GM19239 (cell line): ENCODE results near the gene P2RX5.
"Not testable (repeated sequence)": the region's sequence is repeated elsewhere in the genome, so short reads cannot be mapped to it uniquely, and the experiment has no call there.

Experiments used
- DNase-seq: peaks from one replicate; pipeline ENCODE4 v3.0.0; 2011; ENCODE audit warnings: low spot score; ENCODE audit not compliant: insufficient read length
- FAIRE-seq: peaks from 2 replicates; lab custom pipeline; 2011; peaks lifted over from hg19 to GRCh38; lab: Jason Lieb, UNC

Gene P2RX5

DNA sequence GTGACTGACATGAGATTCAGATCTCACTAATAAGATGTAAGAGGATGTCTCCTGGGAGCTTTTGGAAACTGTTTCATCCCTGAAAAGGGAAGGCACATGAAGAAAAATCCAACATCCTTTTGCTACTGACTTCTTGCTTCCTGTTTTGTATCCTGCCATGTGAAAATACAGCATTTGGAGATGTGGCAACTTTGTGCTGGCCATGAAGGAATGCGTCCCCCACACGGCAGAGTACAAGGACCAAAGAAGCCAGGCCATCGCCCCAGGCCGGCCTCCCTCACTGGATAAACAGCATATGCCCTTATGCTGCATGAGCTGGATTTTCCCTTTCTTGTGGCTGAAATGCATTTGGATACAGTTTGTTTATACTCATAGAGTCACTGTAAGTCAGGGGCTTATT, 22.2 kb upstream of the P2RX5 start:
- no peak for DNase-seq
- FAIRE-seq = no peak

DNA sequence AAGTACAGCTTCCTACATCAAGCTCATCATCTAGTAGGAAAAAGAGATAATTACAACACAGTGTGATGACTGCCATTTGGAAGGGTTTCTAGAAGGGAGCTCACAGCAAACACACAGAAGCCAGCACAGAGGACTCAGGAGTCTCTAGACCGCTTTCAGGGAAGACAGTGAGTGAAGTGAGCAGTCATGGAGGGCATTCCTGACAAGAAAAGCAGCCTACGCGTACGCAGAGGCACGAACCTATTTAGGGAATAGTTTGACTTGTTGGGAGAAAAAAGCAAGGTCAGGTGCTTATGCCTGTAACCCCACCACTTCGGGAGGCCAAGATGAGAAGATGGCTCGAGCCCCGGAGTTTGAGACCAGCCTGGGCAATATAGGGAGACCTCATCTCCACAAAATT, 19.3 kb upstream of the P2RX5 start:
- DNase-seq = no peak

DNA sequence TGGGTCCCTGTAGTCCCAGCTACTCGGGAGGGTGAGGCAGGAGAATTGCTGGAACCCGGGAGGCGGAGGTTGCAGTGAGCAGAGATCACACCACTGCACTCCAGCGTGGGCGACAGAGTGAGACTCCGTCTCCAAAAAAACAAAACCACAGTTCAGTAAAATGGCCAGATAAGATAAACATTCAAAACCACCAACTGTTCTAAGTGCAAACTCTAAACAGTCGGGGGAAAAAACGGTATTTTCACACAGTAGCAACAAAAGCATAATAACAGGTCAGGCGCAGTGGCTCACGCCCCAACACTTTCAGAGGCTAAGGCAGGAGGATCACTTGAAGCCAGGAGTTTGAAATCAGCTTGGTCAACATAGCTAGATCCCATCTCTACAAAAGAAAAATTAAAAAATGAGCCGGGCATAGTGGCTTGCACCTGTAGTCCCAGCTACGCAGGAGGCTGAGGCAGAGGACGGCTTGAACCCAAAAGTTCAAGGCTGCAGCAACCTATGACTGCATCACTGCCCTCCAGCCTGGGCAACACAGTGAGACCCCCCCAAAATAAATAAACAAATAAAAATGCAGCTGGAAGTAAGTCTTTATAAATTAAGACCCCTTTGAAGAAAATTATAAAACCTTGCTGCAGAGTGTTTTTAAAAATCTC, 17.0 kb upstream of the P2RX5 start:
- peak; percentile 81 for FAIRE-seq
- DNase-seq = no peak

More for the DNA sequence above, 19.3 kb upstream of the P2RX5 start:
- no peak for FAIRE-seq

DNA sequence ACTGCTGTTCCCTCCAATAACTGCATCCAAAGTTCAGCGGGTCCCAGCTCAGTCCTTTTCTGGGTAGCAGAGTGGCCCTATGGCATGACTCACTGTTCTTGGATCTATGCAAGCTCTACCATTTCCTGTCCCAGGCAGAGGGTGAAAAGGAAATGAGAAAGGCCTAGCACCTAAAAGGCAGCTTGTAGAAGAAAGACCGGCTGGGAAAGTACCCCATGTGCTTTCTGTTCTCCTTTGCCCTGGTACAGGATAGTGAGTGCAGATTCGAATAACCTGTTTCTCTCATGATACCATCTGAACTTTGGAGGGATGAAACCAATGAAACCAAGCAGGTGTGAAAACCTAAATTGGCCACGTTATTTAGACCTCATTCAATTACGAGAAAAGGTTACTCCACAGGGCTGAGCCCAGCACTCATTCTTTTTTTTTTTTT, 15.0 kb upstream of the P2RX5 start:
- DNase-seq = peak; percentile 70
- FAIRE-seq = peak; percentile 99

DNA sequence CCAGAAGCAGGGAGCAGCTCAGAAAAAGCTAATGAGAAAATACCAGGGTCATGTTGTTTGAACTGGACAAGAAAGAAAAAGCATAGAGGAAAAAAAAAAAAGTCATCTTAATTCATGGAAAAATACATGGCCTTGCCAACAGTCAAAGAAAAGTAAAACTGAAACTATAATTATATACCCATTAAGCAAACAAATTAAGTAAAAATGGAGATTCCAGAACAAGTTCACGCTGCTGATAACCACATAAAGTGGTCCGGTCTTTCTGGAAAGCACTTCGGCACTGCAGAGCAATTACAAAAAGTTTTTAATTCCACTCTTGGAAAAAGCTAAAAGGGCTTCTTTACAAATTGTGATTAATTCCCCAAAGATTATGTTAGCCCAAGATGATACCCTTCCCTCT, 12.4 kb upstream of the P2RX5 start:
- FAIRE-seq (peak; percentile 23), DNase-seq (no peak)

DNA sequence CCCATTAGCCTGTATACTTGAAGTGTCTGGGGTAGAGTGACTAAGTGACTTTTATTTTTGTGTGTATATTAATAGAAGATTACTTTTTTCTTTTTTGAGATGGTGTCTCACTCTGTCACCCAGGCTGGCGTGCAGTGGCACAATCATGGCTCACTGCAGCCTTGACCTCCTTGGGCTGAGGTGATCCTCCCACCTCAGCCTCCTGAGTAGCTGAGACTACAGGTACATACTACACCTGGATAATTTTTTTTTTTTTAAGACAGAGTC, 9.7 kb upstream of the P2RX5 start:
- DNase-seq, FAIRE-seq: not testable (repeated sequence)

DNA sequence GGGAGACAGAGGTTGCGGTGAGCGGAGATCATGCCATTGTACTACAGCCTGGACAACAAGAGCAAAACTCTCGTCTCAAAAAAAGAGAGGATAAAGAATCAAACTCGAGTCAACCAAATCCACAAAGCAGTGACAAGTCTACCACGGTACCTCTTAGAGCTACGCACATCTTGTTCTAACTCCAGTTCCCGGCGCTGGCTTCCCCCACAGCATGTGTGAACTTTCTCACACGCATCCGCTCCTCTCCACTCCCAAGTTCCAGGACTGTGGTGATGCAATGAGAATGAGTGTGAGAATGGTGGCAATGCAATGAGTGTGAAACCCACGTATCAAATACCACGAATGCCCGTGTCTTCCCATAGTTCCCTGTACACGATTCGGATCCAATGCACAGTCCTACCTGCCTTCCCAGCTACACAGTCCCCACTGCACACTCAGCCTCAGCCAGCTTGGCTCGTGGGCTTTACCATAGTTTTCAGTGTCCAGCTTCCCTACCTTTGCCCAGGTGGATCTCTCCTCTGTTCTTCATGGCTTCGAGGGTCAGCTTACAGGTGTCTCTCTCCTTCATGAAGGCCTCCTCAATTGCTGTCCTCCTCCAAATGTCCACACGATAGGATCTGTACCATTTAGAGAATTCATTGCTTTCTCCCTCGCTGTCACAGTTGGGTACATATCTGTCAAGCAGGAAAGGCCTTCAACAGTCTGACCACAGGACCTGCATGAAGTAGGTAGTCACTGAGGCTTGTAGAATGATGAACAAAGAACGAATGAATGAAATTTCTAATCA, 9.2 kb upstream of the P2RX5 start:
- FAIRE-seq = no peak
- no peak for DNase-seq

DNA sequence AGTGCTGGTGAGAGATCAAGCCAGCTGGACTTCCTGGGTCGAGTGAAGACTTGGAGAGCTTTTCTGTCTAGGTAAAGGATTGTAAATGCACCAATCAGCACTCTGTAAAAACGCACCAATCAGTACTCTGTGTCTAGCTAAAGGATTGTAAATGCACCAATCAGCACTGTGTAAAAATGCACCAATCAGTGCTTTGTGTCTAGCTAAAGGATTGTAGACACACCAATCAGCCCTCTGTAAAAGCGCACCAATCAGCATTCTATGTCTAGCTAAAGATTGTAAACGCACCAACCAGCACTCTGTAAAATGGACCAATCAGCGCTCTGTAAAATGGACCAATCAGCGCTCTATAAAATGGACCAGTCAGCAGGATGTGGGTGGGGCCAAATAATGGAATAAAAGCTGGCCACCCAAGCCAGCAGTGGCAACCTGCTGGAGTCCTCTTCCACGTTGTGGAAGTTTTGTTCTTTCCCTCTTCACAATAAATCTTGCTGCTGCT, 6.1 kb upstream of the P2RX5 start:
- not testable (repeated sequence) for FAIRE-seq, DNase-seq

DNA sequence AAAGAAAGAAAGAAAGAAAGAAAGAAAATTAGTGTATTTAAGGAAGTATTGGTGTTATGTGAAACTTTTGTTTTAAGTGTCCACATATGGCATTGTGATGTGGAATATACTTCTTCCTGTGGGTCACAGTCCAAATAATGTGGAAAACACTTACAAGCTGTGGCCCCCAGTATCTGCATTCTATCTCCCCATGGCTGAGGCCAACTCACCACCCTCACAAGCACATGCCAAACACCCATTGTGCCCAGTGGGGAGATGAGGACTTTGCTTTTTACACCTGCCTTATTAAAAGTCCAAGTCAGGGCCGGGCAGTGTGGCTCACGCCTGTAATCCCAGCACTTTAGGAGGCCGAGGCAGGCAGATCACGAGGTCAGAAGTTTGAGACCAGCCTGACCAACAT, 4.0 kb upstream of the P2RX5 start:
- DNase-seq = no peak
- no peak for FAIRE-seq

DNA sequence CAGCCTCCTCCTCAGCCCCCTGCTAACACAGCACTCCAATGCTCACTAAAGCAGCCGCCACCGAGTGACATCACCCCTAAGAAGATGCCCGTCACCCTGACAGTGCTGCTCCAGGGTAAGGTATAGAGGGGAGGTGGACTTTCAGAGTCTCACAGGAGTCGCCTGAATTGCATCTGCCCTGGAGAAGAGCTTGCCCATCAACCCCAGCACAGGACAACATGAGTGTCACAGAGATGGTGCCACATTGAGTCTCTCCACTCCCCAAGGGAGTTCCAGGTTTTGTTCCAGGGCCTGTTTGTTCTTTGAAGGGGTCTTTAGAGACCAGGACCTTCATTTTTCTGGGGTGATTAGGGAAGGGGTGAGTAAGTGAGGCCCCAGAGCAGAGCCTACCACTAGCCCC, 2.2 kb upstream of the P2RX5 start:
- DNase-seq (no peak), FAIRE-seq (no peak)

DNA sequence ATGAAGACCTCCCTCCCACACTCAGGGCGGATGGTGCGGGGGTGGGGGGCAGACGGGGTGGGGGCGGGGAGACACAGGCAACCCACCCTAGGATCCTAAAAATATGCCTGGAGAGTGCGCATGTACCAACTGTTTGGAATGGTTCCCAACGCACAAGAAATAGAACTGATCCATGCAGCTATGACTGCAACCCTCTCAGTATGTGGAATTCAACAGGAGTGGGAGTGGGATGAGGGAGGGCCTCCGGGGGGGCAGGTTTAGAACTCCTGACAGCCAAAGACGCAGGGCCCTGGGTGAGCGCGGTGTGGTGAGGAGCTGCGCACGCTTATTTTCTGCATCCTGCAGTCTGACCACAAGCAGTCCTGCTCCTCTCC, 1.1 kb upstream of the P2RX5 start:
- no peak for DNase-seq
- no peak for FAIRE-seq

DNA sequence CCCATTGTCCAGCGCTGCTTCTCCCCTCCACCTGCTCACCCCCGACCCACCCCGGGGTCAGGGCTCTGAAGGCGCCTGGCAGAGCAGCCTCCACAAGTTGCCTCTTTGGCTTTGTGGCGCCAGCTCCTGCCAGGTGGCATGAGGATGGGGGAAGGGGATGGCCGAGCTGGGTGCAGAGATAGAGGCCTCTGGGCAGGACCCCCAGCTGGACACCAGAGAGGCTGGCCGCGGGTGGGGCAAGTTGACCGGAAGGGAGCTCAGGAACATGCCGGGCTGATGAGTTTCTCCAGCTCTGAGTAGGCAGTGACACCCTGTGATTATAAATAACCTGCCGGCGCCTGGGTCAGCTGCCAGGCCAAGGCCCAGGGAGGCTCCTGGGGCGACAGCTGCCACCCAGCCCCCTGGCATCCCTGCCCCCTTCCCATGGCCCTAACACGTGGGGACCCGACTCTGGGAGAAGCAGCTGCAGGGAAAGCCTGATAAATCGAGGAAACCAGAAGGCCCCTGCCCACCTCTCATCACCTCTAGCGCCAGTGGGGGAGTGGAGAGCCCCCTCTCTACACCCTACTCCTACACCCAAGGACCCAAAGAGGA, 729 bp downstream of the P2RX5 start:
- DNase-seq (no peak), FAIRE-seq (peak; percentile 66)

DNA sequence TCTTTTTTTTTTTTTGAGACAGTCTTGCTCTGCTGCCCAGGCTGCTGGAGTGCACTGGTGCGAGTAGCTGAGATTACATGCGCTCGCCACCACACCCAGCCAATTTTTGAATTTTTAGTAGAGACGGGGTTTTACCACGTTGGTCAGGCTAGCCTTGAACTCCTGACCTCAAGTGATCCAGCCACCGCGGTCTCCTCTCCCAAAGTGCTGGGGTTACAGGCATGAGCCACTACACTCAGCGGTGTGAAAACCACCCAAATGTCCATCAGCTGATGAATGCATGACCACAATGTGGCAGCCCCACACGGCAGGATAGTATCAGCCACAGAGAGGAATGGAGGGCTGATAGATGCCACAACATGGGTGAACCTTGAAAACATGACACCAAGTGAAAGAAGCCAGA, 2.1 kb downstream of the P2RX5 start:
- DNase-seq = no peak
- FAIRE-seq = peak; percentile 92

DNA sequence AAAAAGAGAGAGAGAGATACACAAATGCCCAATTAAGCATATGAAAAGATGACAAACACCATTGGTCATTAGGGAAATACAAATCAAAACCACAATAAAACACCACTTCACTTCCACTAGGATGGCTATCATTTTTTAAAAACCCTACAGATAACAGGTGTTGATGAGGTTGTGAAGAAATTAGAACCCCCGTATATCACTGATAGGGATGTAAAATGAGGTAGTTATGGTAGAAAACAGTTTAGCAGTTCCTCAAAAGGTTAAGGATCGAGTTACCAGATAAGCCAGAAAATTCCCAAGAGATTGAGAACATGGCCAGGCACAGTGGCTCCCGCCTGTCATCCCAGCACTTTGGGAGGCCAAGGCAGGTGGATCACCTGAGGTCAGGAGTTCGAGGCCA, 2.8 kb downstream of the P2RX5 start:
- DNase-seq (no peak), FAIRE-seq (peak; percentile 66)

DNA sequence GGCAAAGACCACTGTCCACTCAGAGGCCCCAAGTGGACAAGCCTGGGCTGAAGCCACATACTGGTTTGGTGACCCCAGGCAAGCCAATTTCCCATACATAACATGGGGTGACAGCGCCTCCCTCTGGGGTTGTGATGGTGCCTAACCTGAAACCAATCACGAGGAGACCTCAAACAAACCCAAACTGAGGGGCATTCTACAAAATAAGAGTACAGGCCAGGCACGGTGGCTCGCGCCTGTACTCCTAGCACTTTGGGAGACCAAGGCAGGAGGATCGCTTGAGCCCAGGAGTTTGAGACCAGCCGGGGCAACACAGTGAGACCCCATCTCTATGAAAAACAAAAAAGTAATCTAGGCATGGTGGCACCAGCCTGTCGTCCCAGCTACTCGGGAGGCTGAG, 3.6 kb downstream of the P2RX5 start:
- FAIRE-seq (no peak), DNase-seq (no peak)

DNA sequence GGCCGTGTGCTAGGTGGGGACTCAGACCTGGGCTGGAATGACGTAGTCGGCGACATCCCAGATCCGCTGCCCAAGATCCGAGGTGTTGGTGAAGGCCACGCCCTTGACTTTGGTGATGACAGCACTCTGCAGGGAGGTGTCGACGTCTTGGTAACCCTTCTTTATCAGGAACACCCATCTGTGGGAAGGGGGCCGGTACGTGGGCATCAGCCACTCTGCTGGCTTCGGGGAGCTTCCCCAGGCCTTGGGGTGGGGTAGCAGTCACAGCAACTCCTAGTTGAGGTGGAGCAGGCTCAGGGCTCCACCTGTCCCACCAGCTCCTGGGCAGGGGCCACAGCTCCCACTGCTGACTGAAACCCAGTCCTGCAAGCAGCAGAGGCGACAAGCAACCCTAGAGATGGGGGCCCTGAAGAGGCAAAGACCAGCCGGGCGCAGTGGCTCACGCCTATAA, 4.3 kb downstream of the P2RX5 start:
- no peak for FAIRE-seq
- DNase-seq = no peak

DNA sequence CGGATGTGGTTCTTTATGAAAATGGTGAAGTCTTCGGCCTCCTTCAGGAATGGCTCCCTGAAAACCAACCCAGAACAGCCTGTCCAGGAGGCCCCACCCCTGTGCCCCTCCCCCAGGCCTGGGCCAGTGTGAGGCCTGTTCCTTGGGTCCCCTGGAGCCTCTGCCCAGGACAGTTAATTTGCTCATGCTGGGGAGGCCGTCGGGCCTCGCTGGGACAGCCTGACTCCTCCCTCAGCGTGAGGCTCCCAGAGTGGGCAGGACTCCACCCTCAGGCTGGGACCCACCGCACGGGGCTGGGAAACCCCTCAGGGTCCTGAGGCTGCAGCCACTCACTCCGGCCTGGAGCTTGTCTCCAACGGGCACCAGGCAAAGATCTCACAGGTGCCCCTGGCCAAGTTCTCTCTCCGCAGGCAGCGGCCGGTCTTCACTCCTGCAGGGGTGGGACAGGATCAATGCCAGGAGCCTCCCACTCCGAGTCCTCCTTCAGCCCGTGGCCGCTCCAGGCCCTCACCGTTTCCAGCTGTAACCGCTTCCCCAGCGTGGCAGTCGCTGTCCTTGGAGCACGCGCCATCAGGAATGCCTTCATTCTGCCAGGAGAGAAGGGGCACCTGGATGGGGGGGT, 5.8 kb downstream of the P2RX5 start:
- FAIRE-seq (no peak), DNase-seq (no peak)

DNA sequence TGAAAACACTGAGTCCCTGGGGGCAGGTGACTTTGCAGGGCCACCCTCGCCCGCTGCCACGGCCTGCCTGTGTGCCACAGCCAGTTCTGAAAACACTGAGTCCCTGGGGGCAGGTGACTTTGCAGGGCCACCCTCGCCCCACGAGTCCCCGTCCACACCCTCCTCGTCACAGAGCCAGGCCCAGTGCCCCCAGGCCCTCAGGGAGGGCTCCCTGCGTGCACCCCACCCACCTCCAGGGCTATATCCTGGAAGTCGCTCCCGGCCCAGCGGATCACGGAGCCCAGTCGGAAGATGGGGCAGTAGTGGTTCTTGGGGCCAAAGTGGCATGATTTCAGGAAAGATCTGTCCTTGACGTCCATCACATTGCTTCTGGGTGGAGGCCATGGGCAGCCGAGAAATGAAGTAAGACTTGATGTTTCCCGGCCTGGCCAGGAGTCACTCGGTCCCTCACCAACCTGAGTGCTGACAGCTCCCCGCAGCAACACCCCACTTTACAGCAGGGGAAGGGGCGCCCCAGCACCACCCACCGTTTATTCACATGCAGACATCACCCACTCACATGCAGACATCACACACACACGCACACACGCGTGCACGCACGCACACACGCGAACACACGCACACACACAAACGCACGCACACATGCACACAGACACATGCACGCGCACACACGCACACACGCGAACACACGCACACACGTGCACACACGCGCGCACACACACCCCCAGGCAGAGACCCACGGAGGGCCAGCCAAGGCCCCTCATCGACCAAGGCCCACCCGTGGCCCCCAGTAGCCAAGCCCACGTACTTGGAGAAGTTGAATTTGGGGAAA, 6.5 kb downstream of the P2RX5 start:
- DNase-seq (no peak), FAIRE-seq (no peak)

DNA sequence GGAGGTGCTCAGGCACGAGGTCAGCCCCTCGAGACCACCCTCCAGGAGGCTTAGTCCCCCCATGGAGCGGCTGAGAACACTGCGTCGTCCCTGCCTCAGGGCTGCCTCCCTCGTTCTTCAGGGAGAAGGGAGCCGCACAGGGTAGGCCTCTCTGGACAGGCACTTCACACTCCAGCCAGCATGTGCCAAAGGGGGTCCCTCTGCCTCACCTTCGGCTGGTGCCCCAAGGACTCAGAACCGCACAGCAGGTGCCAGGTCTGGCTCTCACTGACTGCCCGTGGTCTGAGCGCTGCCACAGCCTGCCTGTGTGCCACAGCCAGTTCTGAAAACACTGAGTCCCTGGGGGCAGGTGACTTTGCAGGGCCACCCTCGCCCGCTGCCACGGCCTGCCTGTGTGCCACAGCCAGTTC, 7.1 kb downstream of the P2RX5 start:
- DNase-seq (no peak), FAIRE-seq (no peak)

DNA sequence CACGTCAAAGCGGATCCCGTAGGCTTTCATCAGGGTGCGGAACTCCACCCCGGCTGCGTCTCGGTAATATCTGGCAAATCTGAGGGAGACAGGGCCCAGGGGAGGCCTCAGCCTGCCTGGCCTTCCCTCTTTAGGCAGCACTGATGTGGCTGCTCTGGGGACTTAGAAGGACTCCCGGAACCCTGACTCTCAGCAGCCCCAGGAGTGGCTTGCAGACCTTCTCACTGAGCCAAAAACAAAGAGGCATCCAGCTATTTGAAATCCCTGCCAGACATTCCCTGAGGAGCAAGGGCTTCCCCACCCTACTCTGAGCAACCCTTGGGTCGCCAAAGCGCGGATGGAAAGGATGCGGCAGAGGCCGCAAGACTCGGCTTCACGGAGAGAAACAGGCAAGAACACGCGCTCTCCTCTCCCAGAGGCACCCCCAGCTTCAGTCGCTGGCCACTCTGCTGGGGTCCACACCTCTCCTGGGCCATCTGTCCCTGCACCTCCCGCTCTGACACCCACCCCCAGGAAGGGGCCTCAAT, 7.9 kb downstream of the P2RX5 start:
- FAIRE-seq = no peak
- DNase-seq = no peak
